Central memory CD8-positive, alpha-beta T cell (primary cell): ENCODE data around the gene FAM83G.

Experiments
- ATAC-seq: fragments of 150-1000 bp; cut with Tn5 transposase; replicated peaks from 2 replicates; pipeline ENCODE4 v1.10.0; 2022; ENCODE audit warnings: mild to moderate bottlenecking, moderate FRiP score, moderate number of reproducible peaks; ENCODE audit not compliant: poor library complexity, severe bottlenecking; ENCODE audit errors: extremely low read depth
- DNase-seq, 2 donors: peaks; one replicate each; pipeline ENCODE4 v3.0.0; 2021; ENCODE audit warnings: low spot score in 2 of 2
- H3K27ac Mint-ChIP-seq: one replicate; pipeline ENCODE4 v1.8.0; 2022; ENCODE audit warnings: low read depth, mild to moderate bottlenecking, moderate library complexity, mixed read lengths
- H3K27me3 Mint-ChIP-seq: one replicate; pipeline ENCODE4 v1.8.0; 2022; ENCODE audit warnings: mixed read lengths
- H3K36me3 Mint-ChIP-seq: one replicate; pipeline ENCODE4 v1.8.0; 2022; ENCODE audit warnings: mild to moderate bottlenecking, moderate library complexity, mixed read lengths; ENCODE audit not compliant: insufficient read depth
- H3K4me1 Mint-ChIP-seq: one replicate; pipeline ENCODE4 v1.8.0; 2022; ENCODE audit warnings: mixed read lengths
- H3K4me3 Mint-ChIP-seq: one replicate; pipeline ENCODE4 v1.8.0; 2022; ENCODE audit warnings: mild to moderate bottlenecking, moderate library complexity, mixed read lengths
- H3K9me3 Mint-ChIP-seq: one replicate; pipeline ENCODE4 v1.8.0; 2022; ENCODE audit warnings: mixed read lengths

Gene FAM83G

DNA sequence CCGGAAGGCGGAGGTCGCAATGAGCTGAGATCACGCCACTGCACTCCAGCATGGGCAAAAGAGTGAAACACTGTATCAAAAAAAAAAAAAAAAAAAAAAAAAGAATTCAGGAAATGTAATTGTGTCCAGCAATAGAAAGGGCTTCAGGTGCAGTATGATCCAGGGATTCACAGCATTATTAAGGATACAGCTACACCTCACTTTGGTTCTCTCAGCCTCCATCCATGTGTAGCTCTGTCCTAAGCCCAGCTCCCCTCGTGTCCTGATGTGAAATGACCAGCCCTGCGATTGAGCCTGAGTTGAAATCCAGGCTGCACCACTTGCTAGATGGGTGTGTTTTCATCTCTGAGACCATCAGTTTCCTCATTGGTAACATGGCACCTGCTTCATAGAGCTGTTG is 49.6 kb downstream of the FAM83G start:
- no peaks in the 10 kb centered on the region for H3K9me3 Mint-ChIP-seq
- peaks cover 15% of the 10 kb centered on the region for H3K4me1 Mint-ChIP-seq
- DNase-seq (no peak), ATAC-seq (no peak)
- no peaks in the 10 kb centered on the region for H3K36me3 Mint-ChIP-seq
- peaks cover 10% of the 10 kb centered on the region for H3K27me3 Mint-ChIP-seq
- peak overlapping the region; percentile 52 for H3K27ac Mint-ChIP-seq
- peak overlapping the region; percentile 47 for H3K4me3 Mint-ChIP-seq

DNA sequence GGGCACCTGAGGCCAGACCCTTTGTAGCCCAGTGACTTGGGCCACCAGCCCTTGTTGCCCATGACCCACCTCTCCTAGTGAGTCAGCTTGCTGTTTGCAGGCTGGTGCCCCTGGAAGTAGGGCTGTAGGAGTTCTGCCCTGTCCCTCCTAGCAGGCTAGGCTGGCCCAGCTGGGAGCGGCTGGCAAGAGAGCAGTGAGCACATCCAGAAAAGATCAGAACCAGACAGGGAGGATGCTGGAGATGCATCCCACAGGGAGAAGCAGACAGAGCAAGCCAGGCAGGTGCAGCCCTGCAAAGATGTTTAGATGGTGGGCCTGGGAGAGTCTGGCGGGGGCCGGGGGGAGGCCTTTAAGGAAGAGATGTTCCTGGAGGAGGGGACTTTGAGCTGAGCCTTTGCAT is 50.2 kb downstream of the FAM83G start:
- peaks cover 15% of the 10 kb centered on the region for H3K4me1 Mint-ChIP-seq
- no peak for DNase-seq
- H3K27me3 Mint-ChIP-seq = peaks cover 15% of the 10 kb centered on the region
- ATAC-seq = no peak
- peak overlapping the region; percentile 13 for H3K4me3 Mint-ChIP-seq
- H3K36me3 Mint-ChIP-seq = no peaks in the 10 kb centered on the region
- H3K27ac Mint-ChIP-seq = peak overlapping the region; percentile 54
- H3K9me3 Mint-ChIP-seq = no peaks in the 10 kb centered on the region

DNA sequence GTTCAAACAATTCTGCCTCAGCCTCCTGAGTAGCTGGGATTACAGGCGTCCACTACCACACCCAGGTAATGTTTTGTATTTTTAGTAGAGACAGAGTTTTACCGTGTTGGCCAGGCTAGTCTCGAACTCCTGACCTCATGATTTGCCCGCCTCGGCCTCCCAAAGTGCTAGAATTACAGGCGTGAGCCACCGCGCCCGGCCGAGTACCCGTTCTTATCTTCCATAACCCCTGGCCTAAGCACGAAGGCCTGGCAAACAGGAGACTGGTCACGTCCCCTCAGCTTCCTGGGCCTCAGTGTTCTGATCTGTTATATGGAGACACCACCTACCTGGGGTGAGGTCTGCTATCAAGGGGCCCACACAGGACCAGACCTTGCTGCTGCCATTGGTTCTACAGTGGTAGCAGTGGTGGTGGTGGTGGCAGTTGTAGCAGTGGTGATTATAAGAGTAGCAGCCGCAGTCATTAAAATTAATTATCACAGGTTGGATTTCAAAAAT is 51.3 kb downstream of the FAM83G start:
- no peak overlapping the region for H3K4me3 Mint-ChIP-seq
- ATAC-seq (no peak), DNase-seq (no peak)
- H3K9me3 Mint-ChIP-seq = no peaks in the 10 kb centered on the region
- H3K4me1 Mint-ChIP-seq = peaks cover 15% of the 10 kb centered on the region
- H3K36me3 Mint-ChIP-seq = no peaks in the 10 kb centered on the region
- peaks cover 15% of the 10 kb centered on the region for H3K27me3 Mint-ChIP-seq
- H3K27ac Mint-ChIP-seq = no peak overlapping the region

DNA sequence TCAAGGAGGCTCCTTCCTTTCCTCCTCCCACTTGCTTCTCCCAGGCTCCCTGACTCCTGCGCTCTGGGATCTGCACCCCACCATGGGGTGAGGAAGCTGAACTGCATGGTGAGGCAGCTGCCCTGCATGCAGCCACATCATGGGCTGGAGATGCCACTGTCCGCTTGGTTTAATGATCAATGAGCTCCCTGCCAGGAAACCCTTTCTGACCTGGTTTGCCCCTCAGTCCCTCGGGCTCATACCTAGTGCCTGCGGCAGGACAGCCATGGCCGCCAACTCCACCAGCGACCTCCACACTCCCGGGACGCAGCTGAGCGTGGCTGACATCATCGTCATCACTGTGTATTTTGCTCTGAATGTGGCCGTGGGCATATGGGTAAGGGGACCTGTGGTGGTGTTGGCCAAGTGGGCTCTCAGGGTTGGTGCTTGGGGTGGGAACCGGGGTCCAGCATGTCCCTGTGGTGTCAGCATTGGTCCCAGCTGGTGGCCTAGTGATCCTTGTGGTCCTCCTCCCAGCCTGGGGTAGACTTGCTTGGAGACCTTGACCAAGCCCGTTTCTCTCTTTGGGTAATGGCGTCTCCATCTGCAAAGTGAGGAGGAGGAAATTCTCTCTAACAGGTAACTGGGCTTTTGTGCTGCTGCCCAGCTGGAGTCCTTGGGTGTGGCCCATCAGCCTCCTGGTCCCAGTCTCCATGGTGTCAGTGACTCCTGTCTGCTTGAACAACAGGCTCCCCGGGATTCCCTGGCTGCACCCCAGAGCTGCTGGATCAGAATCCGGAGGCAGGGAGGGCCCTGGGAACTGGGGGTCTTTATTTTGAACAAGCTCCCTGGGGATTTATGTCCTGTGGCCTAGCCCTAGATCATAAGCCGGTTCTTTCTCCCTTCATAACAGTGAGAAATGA is 52.4 kb downstream of the FAM83G start, which contains the start of gene SLC5A10:
TSS of gene SLC5A10 (plus strand) at position 225 of the 902 bp plus-strand sequence. CDS start at position 266, 41 bp downstream.
- peaks cover 15% of the 10 kb centered on the region for H3K27me3 Mint-ChIP-seq
- no peaks in the 10 kb centered on the region for H3K36me3 Mint-ChIP-seq
- DNase-seq = no peak
- H3K4me1 Mint-ChIP-seq = peaks cover 15% of the 10 kb centered on the region
- no peaks in the 10 kb centered on the region for H3K9me3 Mint-ChIP-seq
- H3K27ac Mint-ChIP-seq = no peak within 1 kb of the TSS
- no peak for ATAC-seq
- no peak within 1 kb of the TSS for H3K4me3 Mint-ChIP-seq

GRCh38 chr17:18950944-18951905 is 53.3 kb downstream of the FAM83G start:
- no peak overlapping the region for H3K27ac Mint-ChIP-seq
- no peak for ATAC-seq
- DNase-seq = no peak
- H3K4me1 Mint-ChIP-seq = peaks cover 15% of the 10 kb centered on the region
- H3K9me3 Mint-ChIP-seq = no peaks in the 10 kb centered on the region
- no peaks in the 10 kb centered on the region for H3K36me3 Mint-ChIP-seq
- H3K27me3 Mint-ChIP-seq = peaks cover 25% of the 10 kb centered on the region
- no peak overlapping the region for H3K4me3 Mint-ChIP-seq

- Mint-ChIP-seq H3K9me3 (no peaks in the 10 kb centered on the region), H3K4me3 (no peak overlapping the region), H3K27me3 (peaks cover 30% of the 10 kb centered on the region), H3K27ac (no peak overlapping the region), H3K36me3 (no peaks in the 10 kb centered on the region), H3K4me1 (peaks cover 11% of the 10 kb centered on the region)
- no peak for ATAC-seq
- no peak for DNase-seq
Measured at GRCh38 chr17:18950346-18950745, 54.2 kb downstream of the FAM83G start.

DNA sequence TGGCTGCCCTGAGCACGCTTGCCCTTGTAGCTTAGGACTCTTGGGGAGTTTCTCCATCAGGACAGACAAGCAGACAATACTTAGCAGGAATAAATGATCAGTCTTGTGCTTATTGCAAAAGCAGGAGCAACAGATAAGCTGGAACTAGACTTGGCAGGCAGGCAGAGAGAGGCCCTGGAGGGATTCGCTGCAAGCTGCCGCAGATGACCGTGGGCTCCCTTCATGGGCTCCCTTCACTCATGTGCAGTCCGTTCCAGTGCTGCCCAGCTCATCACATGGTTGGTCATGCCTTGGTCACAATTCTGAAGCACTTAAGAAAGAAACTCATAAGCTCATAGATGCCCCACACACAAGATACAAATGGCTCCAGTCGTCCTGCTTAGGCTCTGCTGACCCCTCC is 55.0 kb downstream of the FAM83G start:
- ATAC-seq (no peak), DNase-seq (no peak)
- no peak overlapping the region for H3K27ac Mint-ChIP-seq
- H3K9me3 Mint-ChIP-seq = no peaks in the 10 kb centered on the region
- peaks cover 36% of the 10 kb centered on the region for H3K27me3 Mint-ChIP-seq
- no peaks in the 10 kb centered on the region for H3K36me3 Mint-ChIP-seq
- no peak overlapping the region for H3K4me3 Mint-ChIP-seq
- H3K4me1 Mint-ChIP-seq = peaks cover 6% of the 10 kb centered on the region

DNA sequence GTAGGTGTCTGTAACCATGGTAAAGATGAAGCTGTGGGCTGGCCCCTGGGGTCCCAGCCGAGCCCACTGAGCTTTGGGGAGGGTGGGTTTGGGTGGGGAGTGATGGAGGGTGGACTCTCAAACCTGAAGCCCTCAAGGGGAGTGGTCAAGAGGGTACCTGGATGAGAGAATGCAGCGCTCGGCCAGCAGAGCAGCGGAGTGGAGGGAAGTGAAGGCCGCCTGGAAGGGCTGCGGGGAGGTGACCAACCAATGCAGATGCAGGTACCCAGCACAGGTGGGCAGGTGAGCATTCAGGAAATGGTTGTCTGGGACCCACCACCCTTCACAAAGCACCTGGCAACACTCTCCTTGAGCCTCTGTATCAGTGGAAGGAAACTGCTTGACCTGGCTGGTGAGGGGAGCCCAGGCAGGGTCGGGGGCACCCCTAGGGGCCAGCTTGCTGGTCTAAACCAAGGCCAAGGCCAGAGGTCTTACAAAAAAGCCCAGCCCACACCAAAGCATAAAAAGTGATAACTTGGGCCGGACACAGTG is 56.0 kb downstream of the FAM83G start:
- no peak overlapping the region for H3K27ac Mint-ChIP-seq
- no peak overlapping the region for H3K4me3 Mint-ChIP-seq
- no peak for ATAC-seq
- no peaks in the 10 kb centered on the region for H3K9me3 Mint-ChIP-seq
- no peak for DNase-seq
- peaks cover 44% of the 10 kb centered on the region for H3K27me3 Mint-ChIP-seq
- no peaks in the 10 kb centered on the region for H3K4me1 Mint-ChIP-seq
- no peaks in the 10 kb centered on the region for H3K36me3 Mint-ChIP-seq

DNA sequence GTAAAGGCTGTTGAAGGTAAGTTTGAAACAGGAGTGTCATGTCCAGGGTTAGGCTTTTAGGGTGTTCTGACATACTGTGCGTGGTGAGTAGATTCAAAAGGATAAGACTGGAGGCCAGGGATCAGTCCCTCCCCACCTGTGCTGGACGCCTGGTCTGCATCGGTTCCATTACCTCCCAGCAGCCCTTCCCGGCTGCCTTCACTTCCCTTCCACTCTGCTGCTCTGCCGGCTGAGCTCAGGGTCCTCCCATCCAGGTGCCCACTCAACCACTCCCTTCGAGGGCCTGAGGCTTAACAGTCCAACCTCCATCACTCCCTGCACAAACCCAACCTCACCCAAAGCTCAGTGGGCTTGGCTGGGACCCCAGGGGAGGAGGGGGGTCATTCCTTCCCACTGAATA is 56.7 kb downstream of the FAM83G start:
- Mint-ChIP-seq H3K36me3 (no peaks in the 10 kb centered on the region), H3K4me3 (no peak overlapping the region), H3K4me1 (no peaks in the 10 kb centered on the region), H3K27ac (no peak overlapping the region), H3K9me3 (no peaks in the 10 kb centered on the region), H3K27me3 (peaks cover 44% of the 10 kb centered on the region)
- DNase-seq (no peak), ATAC-seq (no peak)

DNA sequence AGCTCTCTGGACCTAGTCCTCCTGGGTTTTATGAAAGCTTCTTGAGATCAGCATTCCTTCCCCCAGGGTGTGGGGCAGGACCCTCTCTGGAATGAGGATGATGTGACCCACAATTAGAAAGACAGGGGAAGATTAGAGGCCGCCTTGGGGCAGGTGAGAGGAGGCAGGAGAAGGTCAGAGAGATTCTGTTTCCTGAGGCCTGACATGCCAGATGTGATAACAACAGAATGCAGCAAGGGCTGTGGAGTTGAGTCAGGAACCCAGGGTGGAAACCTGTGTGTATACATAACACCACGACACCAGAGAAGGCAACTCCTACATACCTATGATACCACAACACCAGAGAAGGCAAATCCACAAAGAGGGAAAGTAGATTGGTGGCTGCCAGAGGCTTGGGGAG is 58.0 kb downstream of the FAM83G start:
- no peaks in the 10 kb centered on the region for H3K36me3 Mint-ChIP-seq
- DNase-seq = no peak
- no peak overlapping the region for H3K27ac Mint-ChIP-seq
- H3K27me3 Mint-ChIP-seq = peaks cover 51% of the 10 kb centered on the region
- H3K4me3 Mint-ChIP-seq = no peak overlapping the region
- no peaks in the 10 kb centered on the region for H3K4me1 Mint-ChIP-seq
- ATAC-seq = no peak
- no peaks in the 10 kb centered on the region for H3K9me3 Mint-ChIP-seq

- Mint-ChIP-seq H3K27me3 (peaks cover 53% of the 10 kb centered on the region), H3K9me3 (no peaks in the 10 kb centered on the region), H3K4me1 (no peaks in the 10 kb centered on the region), H3K36me3 (no peaks in the 10 kb centered on the region), H3K27ac (no peak overlapping the region), H3K4me3 (no peak overlapping the region)
- DNase-seq (no peak), ATAC-seq (no peak)
Measured at GRCh38 chr17:18944646-18945045, 59.9 kb downstream of the FAM83G start.

GRCh38 chr17:18938692-18939023 is 65.9 kb downstream of the FAM83G start:
- no peak for ATAC-seq
- H3K4me1 Mint-ChIP-seq = no peaks in the 10 kb centered on the region
- DNase-seq = no peak
- peak overlapping the region; percentile 22 for H3K27ac Mint-ChIP-seq
- H3K27me3 Mint-ChIP-seq = peaks cover 23% of the 10 kb centered on the region
- H3K36me3 Mint-ChIP-seq = no peaks in the 10 kb centered on the region
- H3K4me3 Mint-ChIP-seq = no peak overlapping the region
- no peaks in the 10 kb centered on the region for H3K9me3 Mint-ChIP-seq
